ENCODE data around the gene SAFB2.

Gene SAFB2

DNA sequence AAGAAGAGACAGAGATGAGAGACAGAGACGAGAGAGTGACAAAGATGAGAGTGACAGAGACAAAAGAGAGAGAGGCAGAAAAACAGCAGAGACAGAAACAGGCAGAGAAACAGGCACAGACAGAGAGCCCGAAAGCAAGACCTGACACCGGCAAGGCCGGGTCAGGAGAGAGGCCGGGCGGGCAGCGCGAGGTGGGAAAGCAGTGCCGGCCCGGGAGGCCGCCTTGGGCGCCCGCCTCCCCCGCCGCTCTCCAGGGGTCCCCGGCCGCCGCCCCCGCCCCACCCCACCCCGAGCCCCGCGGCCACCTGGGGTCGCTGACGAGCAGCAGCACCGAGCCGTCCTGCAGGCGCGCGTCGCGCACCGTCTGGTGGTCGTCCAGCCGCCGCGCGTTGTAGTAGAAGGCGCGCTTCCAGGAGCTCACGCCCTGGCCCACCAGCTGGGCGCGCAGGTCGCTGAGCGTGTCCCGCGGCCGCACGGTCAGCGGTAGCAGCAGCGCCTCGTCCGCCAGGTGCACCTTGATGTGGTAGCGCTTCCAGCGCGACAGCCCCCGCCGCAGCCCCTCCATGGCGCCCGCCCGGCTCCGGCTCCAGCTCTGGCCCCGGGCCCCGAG is 55.1 kb downstream of the SAFB2 start, which contains the start of gene TINCR:
TSS of gene TINCR (minus strand) at position 594 of the 610 bp plus-strand sequence.
- peak within 1 kb of the TSS; percentile 23 for H3K14ac ChIP-seq (ENCODE audit: low read length)
- no peak within 1 kb of the TSS for H3K4ac ChIP-seq (ENCODE audit: low read depth, low read length)
- no peak within 1 kb of the TSS for H2AK5ac ChIP-seq (ENCODE audit: low read length)
- H2BK120ac ChIP-seq (ENCODE audit: insufficient read depth, low read length, poor library complexity) = no peak within 1 kb of the TSS
- H3K9ac ChIP-seq (ENCODE audit: low read length) = no peak within 1 kb of the TSS
- no peak within 1 kb of the TSS for H3K23ac ChIP-seq (ENCODE audit: low read length)
- no peaks in the 10 kb centered on the region for H3K27me3 ChIP-seq (ENCODE audit: insufficient read depth, low read length)
- H3K79me1 ChIP-seq (ENCODE audit: low read length) = peaks cover 10% of the 10 kb centered on the region
- H3K27ac ChIP-seq (ENCODE audit: low read depth, low read length) = peak within 1 kb of the TSS; percentile 48
- peaks cover 3 to 8% of the 10 kb centered on the region in 2 experiments for H3K4me1 ChIP-seq (ENCODE audit: control insufficient read depth in 1 of 2, insufficient read depth in 2 of 2, low read length in 2 of 2)
- H3K9me3 ChIP-seq (ENCODE audit: insufficient read depth, low read depth, low read length) = peaks cover 4% of the 10 kb centered on the region
- peak within 1 kb of the TSS; percentile 30 for H4K91ac ChIP-seq (ENCODE audit: low read depth, low read length)
- peaks cover 2% of the 10 kb centered on the region for H3K79me2 ChIP-seq (ENCODE audit: control insufficient read depth, insufficient read depth, low read length, poor library complexity)
- H2BK5ac ChIP-seq (ENCODE audit: low read depth, low read length, poor library complexity) = no peak within 1 kb of the TSS
- peak in 1 of 2 donors; percentile 37 for DNase-seq
- peak within 1 kb of the TSS; percentile 65 for H3K4me2 ChIP-seq (ENCODE audit: low read length)
- no peak within 1 kb of the TSS for H2BK12ac ChIP-seq (ENCODE audit: low read length)
- peak within 1 kb of the TSS; percentile 20 for H3K18ac ChIP-seq (ENCODE audit: low read length)
- H3K4me3 ChIP-seq (ENCODE audit: low read depth, low read length) = peak within 1 kb of the TSS; percentile 60
- no peak within 1 kb of the TSS for H2AFZ ChIP-seq (ENCODE audit: insufficient read depth, low read length, poor library complexity)
- no peaks in the 10 kb centered on the region for H3K36me3 ChIP-seq (ENCODE audit: control insufficient read depth in 1 of 2, insufficient read depth in 2 of 2, low read length in 2 of 2)
- WGBS (ENCODE audit: extremely low coverage, insufficient coverage, insufficient read length) = no CpG with 5 or more reads among the region's 63 CpGs
- peak within 1 kb of the TSS; percentile 49 for H4K8ac ChIP-seq (ENCODE audit: low read depth, low read length)
- H4K12ac ChIP-seq (ENCODE audit: low read depth, low read length) = no peak within 1 kb of the TSS

GRCh38 chr19:5564930-5565329 is 57.6 kb downstream of the SAFB2 start:
- H3K18ac ChIP-seq (ENCODE audit: low read length) = peak overlapping the region; percentile 25
- H3K27me3 ChIP-seq (ENCODE audit: insufficient read depth, low read length) = no peaks in the 10 kb centered on the region
- H4K8ac ChIP-seq (ENCODE audit: low read depth, low read length) = no peak overlapping the region
- no peak overlapping the region for H4K12ac ChIP-seq (ENCODE audit: low read depth, low read length)
- H3K23ac ChIP-seq (ENCODE audit: low read length) = no peak overlapping the region
- H3K4me3 ChIP-seq (ENCODE audit: low read depth, low read length) = no peak overlapping the region
- peaks cover 2% of the 10 kb centered on the region for H3K79me2 ChIP-seq (ENCODE audit: control insufficient read depth, insufficient read depth, low read length, poor library complexity)
- peak overlapping the region; percentile 33 for H2AK5ac ChIP-seq (ENCODE audit: low read length)
- no peaks in the 10 kb centered on the region for H3K36me3 ChIP-seq (ENCODE audit: control insufficient read depth in 1 of 2, insufficient read depth in 2 of 2, low read length in 2 of 2)
- peaks cover 0 to 6% of the 10 kb centered on the region in 2 experiments for H3K4me1 ChIP-seq (ENCODE audit: control insufficient read depth in 1 of 2, insufficient read depth in 2 of 2, low read length in 2 of 2)
- peak; percentile 57 to 64 for DNase-seq
- peaks cover 3% of the 10 kb centered on the region for H3K9me3 ChIP-seq (ENCODE audit: insufficient read depth, low read depth, low read length)
- peak overlapping the region; percentile 9 for H3K4ac ChIP-seq (ENCODE audit: low read depth, low read length)
- H3K4me2 ChIP-seq (ENCODE audit: low read length) = no peak overlapping the region
- H2BK5ac ChIP-seq (ENCODE audit: low read depth, low read length, poor library complexity) = no peak overlapping the region
- no CpG with 5 or more reads among the region's 7 CpGs for WGBS (ENCODE audit: extremely low coverage, insufficient coverage, insufficient read length)
- H3K14ac ChIP-seq (ENCODE audit: low read length) = no peak overlapping the region
- peaks cover 10% of the 10 kb centered on the region for H3K79me1 ChIP-seq (ENCODE audit: low read length)
- no peak overlapping the region for H3K9ac ChIP-seq (ENCODE audit: low read length)
- no peak overlapping the region for H2AFZ ChIP-seq (ENCODE audit: insufficient read depth, low read length, poor library complexity)
- H4K91ac ChIP-seq (ENCODE audit: low read depth, low read length) = peak overlapping the region; percentile 7
- no peak overlapping the region for H2BK12ac ChIP-seq (ENCODE audit: low read length)
- H3K27ac ChIP-seq (ENCODE audit: low read depth, low read length) = no peak overlapping the region
- no peak overlapping the region for H2BK120ac ChIP-seq (ENCODE audit: insufficient read depth, low read length, poor library complexity)

- no peak overlapping the region for H2AK5ac ChIP-seq (ENCODE audit: low read length)
- H2AFZ ChIP-seq (ENCODE audit: insufficient read depth, low read length, poor library complexity) = no peak overlapping the region
- H3K18ac ChIP-seq (ENCODE audit: low read length) = peak overlapping the region; percentile 4
- H3K9ac ChIP-seq (ENCODE audit: low read length) = peak overlapping the region; percentile 19
- H3K4me1 ChIP-seq (ENCODE audit: control insufficient read depth in 1 of 2, insufficient read depth in 2 of 2, low read length in 2 of 2) = peaks cover 0 to 6% of the 10 kb centered on the region in 2 experiments
- H3K79me2 ChIP-seq (ENCODE audit: control insufficient read depth, insufficient read depth, low read length, poor library complexity) = peaks cover 2% of the 10 kb centered on the region
- no peak overlapping the region for H3K4me3 ChIP-seq (ENCODE audit: low read depth, low read length)
- H3K23ac ChIP-seq (ENCODE audit: low read length) = no peak overlapping the region
- WGBS (ENCODE audit: extremely low coverage, insufficient coverage, insufficient read length) = no CpG with 5 or more reads among the region's 14 CpGs
- peak; percentile 99 for DNase-seq
- H4K8ac ChIP-seq (ENCODE audit: low read depth, low read length) = no peak overlapping the region
- H3K4ac ChIP-seq (ENCODE audit: low read depth, low read length) = no peak overlapping the region
- peak overlapping the region; percentile 5 for H2BK5ac ChIP-seq (ENCODE audit: low read depth, low read length, poor library complexity)
- peak overlapping the region; percentile 44 for H3K27ac ChIP-seq (ENCODE audit: low read depth, low read length)
- H3K14ac ChIP-seq (ENCODE audit: low read length) = peak overlapping the region; percentile 11
- H2BK120ac ChIP-seq (ENCODE audit: insufficient read depth, low read length, poor library complexity) = peak overlapping the region; percentile 64
- peaks cover 3% of the 10 kb centered on the region for H3K9me3 ChIP-seq (ENCODE audit: insufficient read depth, low read depth, low read length)
- H3K27me3 ChIP-seq (ENCODE audit: insufficient read depth, low read length) = no peaks in the 10 kb centered on the region
- no peak overlapping the region for H4K12ac ChIP-seq (ENCODE audit: low read depth, low read length)
- H4K91ac ChIP-seq (ENCODE audit: low read depth, low read length) = peak overlapping the region; percentile 41
- H3K4me2 ChIP-seq (ENCODE audit: low read length) = no peak overlapping the region
- H2BK12ac ChIP-seq (ENCODE audit: low read length) = no peak overlapping the region
- peaks cover 10% of the 10 kb centered on the region for H3K79me1 ChIP-seq (ENCODE audit: low read length)
- no peaks in the 10 kb centered on the region for H3K36me3 ChIP-seq (ENCODE audit: control insufficient read depth in 1 of 2, insufficient read depth in 2 of 2, low read length in 2 of 2)
These were observed 58.5 kb downstream of the SAFB2 start for GRCh38 chr19:5563935-5564612.

- Histone ChIP-seq H3K36me3 (ENCODE audit: control insufficient read depth in 1 of 2, insufficient read depth in 2 of 2, low read length in 2 of 2) (no peaks in the 10 kb centered on the region), H3K23ac (ENCODE audit: low read length) (no peak overlapping the region), H3K79me1 (ENCODE audit: low read length) (peaks cover 8% of the 10 kb centered on the region), H3K9me3 (ENCODE audit: insufficient read depth, low read depth, low read length) (peaks cover 3% of the 10 kb centered on the region), H3K27ac (ENCODE audit: low read depth, low read length) (no peak overlapping the region), H3K9ac (ENCODE audit: low read length) (no peak overlapping the region), H2BK12ac (ENCODE audit: low read length) (no peak overlapping the region), H3K79me2 (ENCODE audit: control insufficient read depth, insufficient read depth, low read length, poor library complexity) (peaks cover 2% of the 10 kb centered on the region), H4K8ac (ENCODE audit: low read depth, low read length) (no peak overlapping the region), H3K4me3 (ENCODE audit: low read depth, low read length) (no peak overlapping the region), H2AFZ (ENCODE audit: insufficient read depth, low read length, poor library complexity) (no peak overlapping the region), H3K18ac (ENCODE audit: low read length) (no peak overlapping the region), H2BK5ac (ENCODE audit: low read depth, low read length, poor library complexity) (no peak overlapping the region), H4K91ac (ENCODE audit: low read depth, low read length) (no peak overlapping the region), H3K27me3 (ENCODE audit: insufficient read depth, low read length) (no peaks in the 10 kb centered on the region), H4K12ac (ENCODE audit: low read depth, low read length) (no peak overlapping the region), H3K14ac (ENCODE audit: low read length) (no peak overlapping the region), H2BK120ac (ENCODE audit: insufficient read depth, low read length, poor library complexity) (no peak overlapping the region), H3K4me2 (ENCODE audit: low read length) (no peak overlapping the region), H3K4ac (ENCODE audit: low read depth, low read length) (no peak overlapping the region), H2AK5ac (ENCODE audit: low read length) (no peak overlapping the region), H3K4me1 (ENCODE audit: control insufficient read depth in 1 of 2, insufficient read depth in 2 of 2, low read length in 2 of 2) (peaks cover 0 to 6% of the 10 kb centered on the region in 2 experiments)
- DNase-seq = no peak
- WGBS (ENCODE audit: extremely low coverage, insufficient coverage, insufficient read length) = no CpG with 5 or more reads among the region's 8 CpGs
These were observed 59.6 kb downstream of the SAFB2 start for GRCh38 chr19:5563008-5563431.

Measured in trophoblast cell (in vitro differentiated cells and primary cell).